GM21825 (cell line): ENCODE measurements around the gene RASGRP1.
A peak's percentile ranks its signal among the peaks of the same experiment; 100 is the strongest.

Experiments used
- ATAC-seq: cut with Tn5 transposase; IDR thresholded peaks from one replicate; pipeline ENCODE4 v1.9.1; 2021; ENCODE audit warnings: mild to moderate bottlenecking, moderate library complexity; ENCODE audit not compliant: unreplicated experiment

RASGRP1 gene

GRCh38 chr15:38508647-38509046, 56.0 kb downstream of the RASGRP1 start:
- ATAC-seq, result no peak

- no peak for ATAC-seq
Measured at GRCh38 chr15:38507570-38507969, 57.0 kb downstream of the RASGRP1 start.

GRCh38 chr15:38506997-38507396, 57.6 kb downstream of the RASGRP1 start:
- ATAC-seq, result no peak

- ATAC-seq, result no peak
Measured at GRCh38 chr15:38504680-38505467, 59.7 kb downstream of the RASGRP1 start.

- ATAC-seq, result no peak
Measured at GRCh38 chr15:38503496-38503895, 61.1 kb downstream of the RASGRP1 start.

GRCh38 chr15:38499651-38500050, 65.0 kb downstream of the RASGRP1 start:
- ATAC-seq, result no peak

- no peak for ATAC-seq
Measured at GRCh38 chr15:38496151-38496550, 68.5 kb downstream of the RASGRP1 start.

GRCh38 chr15:38490242-38490922, 74.2 kb downstream of the RASGRP1 start:
- ATAC-seq, result no peak

GRCh38 chr15:38487378-38487777, 77.2 kb downstream of the RASGRP1 start:
- ATAC-seq, result no peak

GRCh38 chr15:38486936-38487335, 77.7 kb downstream of the RASGRP1 start:
- ATAC-seq, result no peak

GRCh38 chr15:38482572-38482971, 82.0 kb downstream of the RASGRP1 start:
- no peak for ATAC-seq

GRCh38 chr15:38481761-38482160, 82.9 kb downstream of the RASGRP1 start:
- ATAC-seq, result no peak

- ATAC-seq, result no peak
Measured at GRCh38 chr15:38481113-38481512, 83.5 kb downstream of the RASGRP1 start.

GRCh38 chr15:38479756-38480155, 84.9 kb downstream of the RASGRP1 start:
- ATAC-seq, result no peak

- no peak for ATAC-seq
Measured at GRCh38 chr15:38479266-38479665, 85.3 kb downstream of the RASGRP1 start.

GRCh38 chr15:38477637-38478036, 87.0 kb downstream of the RASGRP1 start:
- no peak for ATAC-seq

GRCh38 chr15:38476120-38476519, 88.5 kb downstream of the RASGRP1 start:
- ATAC-seq, result no peak

GRCh38 chr15:38475361-38475760, 89.3 kb downstream of the RASGRP1 start:
- no peak for ATAC-seq

GRCh38 chr15:38474155-38474757, 90.4 kb downstream of the RASGRP1 start:
- ATAC-seq, result peak; percentile 81

GRCh38 chr15:38471974-38472373, 92.6 kb downstream of the RASGRP1 start:
- no peak for ATAC-seq

GRCh38 chr15:38470816-38471215, 93.8 kb downstream of the RASGRP1 start:
- no peak for ATAC-seq

- ATAC-seq, result no peak
Measured at GRCh38 chr15:38464675-38465074, 99.9 kb downstream of the RASGRP1 start.
